Stimulated activated CD8-positive, alpha-beta memory T cell treated with anti-CD3 and anti-CD28 coated beads, Interleukin-4, amount 100 ng/mL, for 48 hours (primary cell): ENCODE measurements around the gene SH3PXD2A.

Source experiments
- DNase-seq: peaks from one replicate; pipeline ENCODE4 v3.0.0-alpha.2; 2020

The SH3PXD2A gene

GRCh38 chr10:103716206-103717160 lies 138.9 kb downstream of the SH3PXD2A start:
- DNase-seq, result no peak

- DNase-seq, result no peak
Observed at GRCh38 chr10:103715430-103715829, 139.9 kb downstream of the SH3PXD2A start.

DNA sequence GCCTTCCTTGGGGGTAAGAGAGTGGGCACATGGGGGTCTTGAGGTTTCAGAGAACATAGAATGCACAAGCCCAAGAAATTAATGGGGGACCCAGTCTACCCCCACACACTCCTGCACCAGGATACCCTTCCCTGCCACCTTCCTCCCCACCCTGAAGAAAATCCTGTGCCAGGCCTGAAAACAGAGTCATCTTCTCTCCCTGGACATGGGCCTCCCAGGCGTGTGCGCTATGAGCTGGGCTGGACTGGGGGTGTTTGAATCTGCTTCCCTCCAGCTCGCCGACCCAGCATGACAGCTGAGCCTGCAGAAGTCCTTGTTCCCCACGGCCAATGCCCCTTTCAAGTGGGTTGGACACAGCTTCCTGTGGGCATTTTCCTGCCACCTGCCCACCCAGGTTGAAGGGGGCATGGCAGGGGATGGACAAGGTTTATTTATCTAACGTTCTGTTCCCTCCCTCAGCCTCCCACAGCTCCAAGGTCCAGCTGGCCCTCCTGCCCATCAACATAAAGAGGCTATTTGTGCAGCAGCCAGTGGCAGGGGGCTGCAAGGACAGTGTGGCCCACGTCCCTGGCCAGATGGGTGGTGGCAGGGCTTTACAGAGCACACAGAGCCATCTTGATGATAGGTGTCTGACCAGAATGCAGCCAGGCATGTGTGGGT lies 141.0 kb downstream of the SH3PXD2A start:
- no peak for DNase-seq

DNA sequence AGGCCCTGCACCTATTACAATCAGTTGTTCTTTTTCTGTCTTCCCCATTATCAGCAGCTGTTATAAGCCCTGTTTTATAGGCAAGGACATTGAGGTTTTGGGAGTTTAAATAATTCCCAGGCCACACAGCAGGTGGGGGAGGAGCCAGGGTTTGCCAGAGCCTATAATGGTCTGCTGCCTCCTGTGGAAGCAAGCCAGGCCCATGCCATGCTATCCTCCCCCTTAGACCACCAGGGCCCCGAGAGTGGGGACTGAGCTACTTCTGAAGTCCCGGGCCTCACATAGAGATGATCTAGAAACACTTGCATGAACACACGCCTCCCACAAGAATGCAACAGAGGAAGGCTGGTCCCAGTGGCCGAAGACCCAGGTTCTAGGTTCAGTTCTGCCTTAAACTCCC lies 141.7 kb downstream of the SH3PXD2A start:
- no peak for DNase-seq

DNA sequence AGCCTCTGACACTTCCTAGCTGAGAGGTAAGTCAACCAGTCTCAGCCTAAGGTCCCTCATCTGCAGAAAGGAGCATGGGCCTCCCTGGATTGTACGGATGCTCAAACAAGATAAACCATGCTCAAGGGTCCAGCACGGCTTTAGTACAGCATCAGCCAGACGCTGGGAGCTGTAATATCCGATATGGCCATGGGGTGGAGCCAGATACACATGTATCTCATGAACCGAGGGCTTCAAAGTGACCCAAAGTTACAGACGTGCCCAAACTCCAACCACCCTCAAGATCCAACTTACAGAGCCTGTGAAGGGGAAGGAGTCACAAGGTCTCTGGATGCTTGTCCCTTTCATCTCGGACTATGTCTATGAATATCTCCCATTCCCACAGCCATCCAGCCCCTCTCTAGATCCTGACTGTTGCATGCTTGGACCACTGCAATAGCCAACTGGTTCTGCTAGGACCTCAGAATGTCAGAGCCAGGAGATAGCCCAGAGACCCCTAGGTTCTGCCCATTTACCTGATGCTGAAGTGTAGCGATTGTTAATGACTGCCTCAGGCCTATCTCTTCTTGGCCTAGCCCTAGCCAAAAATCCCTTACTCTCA lies 142.4 kb downstream of the SH3PXD2A start:
- DNase-seq, result peak; percentile 95

DNA sequence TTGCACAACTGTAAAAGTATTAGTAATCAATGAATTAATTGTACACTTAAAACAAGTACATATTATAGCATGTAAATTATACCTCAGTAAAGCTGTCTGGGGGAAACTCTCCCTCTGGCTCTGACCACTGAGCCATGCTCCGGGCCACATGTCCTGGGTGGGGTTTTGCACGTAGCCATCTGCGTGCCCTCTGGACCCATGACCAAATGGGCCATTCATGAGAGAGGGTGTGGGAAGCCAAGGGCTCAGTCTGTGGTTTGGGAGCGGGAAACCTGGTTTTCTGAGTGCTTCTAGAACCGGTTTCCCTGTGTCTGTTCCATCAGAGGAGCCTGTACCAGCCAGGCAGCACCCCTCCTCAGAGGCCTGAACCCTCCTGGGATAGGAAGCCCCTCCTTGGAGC lies 143.2 kb downstream of the SH3PXD2A start:
- no peak for DNase-seq

GRCh38 chr10:103711351-103711994 lies 143.9 kb downstream of the SH3PXD2A start:
- DNase-seq, result no peak

GRCh38 chr10:103710490-103710889 lies 144.9 kb downstream of the SH3PXD2A start:
- no peak for DNase-seq

GRCh38 chr10:103709341-103709920 lies 145.9 kb downstream of the SH3PXD2A start:
- DNase-seq, result no peak

- DNase-seq, result no peak
Observed at GRCh38 chr10:103708627-103709288, 146.6 kb downstream of the SH3PXD2A start.

GRCh38 chr10:103707956-103708626 lies 147.3 kb downstream of the SH3PXD2A start:
- DNase-seq, result no peak

- no peak for DNase-seq
Observed at GRCh38 chr10:103706762-103707161, 148.6 kb downstream of the SH3PXD2A start.

GRCh38 chr10:103706047-103706446 lies 149.3 kb downstream of the SH3PXD2A start:
- DNase-seq, result no peak

GRCh38 chr10:103703941-103704919 lies 151.1 kb downstream of the SH3PXD2A start:
- DNase-seq, result no peak

DNA sequence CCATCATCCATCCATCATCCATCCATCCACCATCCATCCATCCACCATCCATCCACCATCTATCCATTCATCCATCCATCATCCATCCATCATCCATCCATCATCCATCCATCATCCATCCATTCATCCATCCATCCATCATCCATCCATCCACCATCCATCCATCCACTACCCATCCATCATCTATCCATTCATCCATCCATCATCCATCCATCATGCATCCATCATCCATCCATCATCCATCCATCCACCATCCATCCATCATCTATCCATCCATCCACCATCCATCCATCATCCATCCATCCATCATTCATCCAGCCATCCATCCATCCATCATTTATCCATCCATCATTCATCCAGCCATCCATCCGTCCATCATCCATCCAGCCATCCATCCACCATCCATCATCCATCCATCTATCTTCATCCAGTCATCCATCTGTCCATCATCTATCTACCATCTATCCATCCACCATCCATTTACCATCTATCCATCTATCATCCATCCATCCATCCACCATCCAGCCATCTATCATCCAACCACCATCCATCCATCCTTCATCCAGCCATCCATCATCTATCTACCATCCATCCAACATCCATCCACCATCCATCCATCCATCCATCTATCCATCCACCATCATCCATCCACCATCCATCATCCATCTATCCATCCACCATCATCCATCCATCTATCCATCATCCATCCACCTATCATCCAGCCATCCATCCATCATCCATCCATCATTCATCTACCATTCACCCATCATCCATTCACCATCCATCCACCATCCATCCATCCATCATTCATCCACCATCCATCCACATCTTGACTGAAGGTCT lies 153.8 kb downstream of the SH3PXD2A start:
- DNase-seq, result no peak

DNA sequence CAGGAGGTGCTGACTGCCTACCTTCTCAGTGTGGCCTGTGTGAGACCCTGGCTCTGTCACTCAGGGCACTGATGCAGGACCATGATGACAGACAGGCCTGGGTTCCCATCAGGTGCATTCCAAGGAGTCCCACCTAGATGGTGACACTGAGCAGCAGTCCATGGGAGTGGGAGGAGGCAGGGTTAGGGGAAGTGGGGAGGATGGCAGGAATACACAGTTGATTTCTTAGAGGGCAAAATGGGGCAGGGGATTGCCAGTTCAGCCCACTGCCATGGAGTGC lies 155.0 kb downstream of the SH3PXD2A start:
- no peak for DNase-seq

DNA sequence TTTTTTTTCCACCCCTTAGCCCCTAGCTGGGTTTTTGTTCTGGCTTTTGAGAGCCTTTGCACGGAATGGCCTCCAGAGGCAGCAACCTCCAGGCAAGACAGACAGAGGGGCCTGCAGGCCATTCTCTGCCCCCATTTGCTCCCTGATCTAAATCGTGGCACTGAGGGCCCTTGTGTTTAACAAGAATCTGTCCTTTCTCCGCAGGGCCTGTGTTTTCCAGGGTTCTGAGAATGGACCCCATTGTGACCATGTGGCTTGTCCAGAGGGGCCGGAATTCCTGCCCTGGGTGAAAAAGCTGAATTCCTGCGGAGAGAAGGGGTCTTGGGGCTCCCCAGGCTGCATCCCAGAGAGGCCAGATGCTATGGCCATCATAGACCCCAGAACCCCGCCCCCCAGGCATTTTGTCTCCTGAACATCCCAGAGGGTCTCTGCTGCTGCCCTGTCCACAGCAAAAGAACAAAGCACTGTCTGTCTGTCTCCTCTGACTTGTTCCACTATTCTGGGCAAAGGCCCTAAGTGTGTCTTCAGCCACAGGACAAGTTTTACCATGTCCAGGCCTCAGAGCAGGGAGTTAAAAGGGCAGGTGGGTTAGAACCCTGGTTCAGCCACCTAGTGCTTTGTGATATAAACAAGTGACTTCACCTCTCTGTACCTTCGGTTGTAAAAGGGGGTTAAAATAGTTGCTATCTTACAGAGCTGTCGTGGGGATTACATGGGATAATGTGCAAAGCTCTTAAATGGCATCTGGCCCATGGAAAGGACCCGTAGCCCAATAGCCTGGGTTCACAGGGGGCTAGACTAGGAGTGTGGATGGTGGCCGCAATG lies 155.6 kb downstream of the SH3PXD2A start:
- no peak for DNase-seq

- DNase-seq, result no peak
Observed at GRCh38 chr10:103698266-103698665, 157.1 kb downstream of the SH3PXD2A start.

- no peak for DNase-seq
Observed at GRCh38 chr10:103697787-103698186, 157.6 kb downstream of the SH3PXD2A start.
